Measurements from ENCODE around the gene UVRAG.
"Not testable (repeated sequence)": the region's sequence is repeated elsewhere in the genome, so short reads cannot be mapped to it uniquely, and the experiment has no call there.

Gene UVRAG

GRCh38 chr11:75913984-75914383 is 99.0 kb downstream of the UVRAG start:
- DNase-seq (ENCODE audit: low read depth in 2 of 2, low spot score in 1 of 2) = no peak

DNA sequence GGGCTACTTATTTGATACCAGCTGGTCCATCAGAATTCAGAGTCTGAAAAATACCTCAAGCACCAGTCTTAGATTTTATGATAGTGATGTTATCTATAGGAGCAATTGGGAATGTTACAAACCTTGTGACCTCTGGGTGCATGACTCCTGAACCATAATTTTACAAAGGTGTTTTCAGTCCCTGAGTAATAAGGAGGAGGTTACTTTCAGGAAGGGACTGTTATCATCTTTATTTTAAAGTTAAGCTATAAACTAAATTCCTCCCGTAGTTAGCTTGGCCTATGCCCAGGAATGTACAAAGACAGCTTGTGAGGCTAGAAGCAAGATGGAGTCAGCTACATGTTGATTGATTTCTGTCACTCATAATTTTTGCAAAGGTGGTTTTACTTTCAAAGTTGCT is 101.9 kb downstream of the UVRAG start:
- DNase-seq (ENCODE audit: low read depth in 2 of 2, low spot score in 1 of 2) = no peak

GRCh38 chr11:75918331-75918730 is 103.3 kb downstream of the UVRAG start:
- DNase-seq (ENCODE audit: low read depth in 2 of 2, low spot score in 1 of 2) = no peak

GRCh38 chr11:75919525-75919924 is 104.5 kb downstream of the UVRAG start:
- no peak for DNase-seq (ENCODE audit: low read depth in 2 of 2, low spot score in 1 of 2)

GRCh38 chr11:75920848-75921247 is 105.8 kb downstream of the UVRAG start:
- DNase-seq (ENCODE audit: low read depth in 2 of 2, low spot score in 1 of 2) = no peak

DNA sequence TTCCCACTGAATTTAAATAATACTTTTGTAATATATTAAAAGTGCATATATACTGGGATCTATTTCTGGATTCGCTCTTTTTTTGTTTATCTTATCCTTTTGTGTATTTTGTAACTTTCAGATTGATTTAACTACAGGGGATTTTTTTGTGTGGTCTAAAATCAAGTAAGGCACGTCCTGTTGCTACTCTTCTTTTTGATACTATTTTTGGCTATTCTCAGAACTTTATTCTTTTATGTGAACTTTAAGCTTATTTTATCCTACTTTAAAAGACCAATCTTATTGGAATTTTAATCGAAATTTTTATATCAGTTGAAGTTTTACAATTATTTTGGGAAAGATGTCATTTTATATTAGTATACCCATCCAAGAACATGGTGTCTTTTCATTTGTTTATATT is 106.8 kb downstream of the UVRAG start:
- no peak for DNase-seq (ENCODE audit: low read depth in 2 of 2, low spot score in 1 of 2)

- DNase-seq (ENCODE audit: low read depth in 2 of 2, low spot score in 1 of 2) = no peak
Observed at GRCh38 chr11:75924966-75925784, 110.2 kb downstream of the UVRAG start.

- no peak for DNase-seq (ENCODE audit: low read depth in 2 of 2, low spot score in 1 of 2)
Observed at GRCh38 chr11:75925785-75926164, 110.8 kb downstream of the UVRAG start.

DNA sequence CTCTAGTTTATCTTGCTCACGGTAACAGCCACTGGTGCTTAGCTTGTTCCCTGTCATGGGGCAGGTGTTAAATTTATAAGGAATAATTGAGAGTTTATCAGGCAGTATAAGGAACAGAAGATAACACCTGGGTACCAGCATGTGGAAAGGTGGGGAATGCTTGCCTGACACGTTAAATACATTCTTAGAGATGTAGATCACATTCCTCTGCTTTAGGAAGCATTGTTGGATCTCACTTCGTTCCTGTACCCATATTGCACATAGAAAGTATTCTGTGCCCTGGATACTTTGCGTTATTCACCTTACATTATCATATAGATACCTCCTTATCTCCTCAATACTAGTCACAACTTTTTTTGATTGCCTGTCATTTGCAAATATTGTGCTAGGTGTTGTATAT is 114.7 kb downstream of the UVRAG start:
- no peak for DNase-seq (ENCODE audit: low read depth in 2 of 2, low spot score in 1 of 2)

DNA sequence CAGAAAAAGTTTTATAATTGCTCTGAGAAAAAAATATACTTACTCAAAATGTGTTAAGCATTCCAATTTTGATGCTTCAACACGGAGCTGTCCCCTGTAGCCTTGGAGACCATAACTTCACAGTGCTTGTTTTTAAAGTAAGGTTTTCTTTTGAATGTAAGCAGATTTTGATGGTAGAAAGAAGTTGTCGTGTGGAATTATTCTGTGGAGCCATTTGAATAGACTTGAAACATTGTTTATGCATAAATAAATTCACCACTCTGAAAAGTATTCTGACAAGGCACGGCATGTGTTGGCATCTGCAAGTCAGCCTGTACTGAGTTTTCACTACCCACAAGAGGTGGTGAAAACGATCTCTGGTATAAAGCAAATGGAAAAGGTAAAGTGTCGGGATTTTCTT is 115.5 kb downstream of the UVRAG start:
- DNase-seq (ENCODE audit: low read depth in 2 of 2, low spot score in 1 of 2) = no peak

DNA sequence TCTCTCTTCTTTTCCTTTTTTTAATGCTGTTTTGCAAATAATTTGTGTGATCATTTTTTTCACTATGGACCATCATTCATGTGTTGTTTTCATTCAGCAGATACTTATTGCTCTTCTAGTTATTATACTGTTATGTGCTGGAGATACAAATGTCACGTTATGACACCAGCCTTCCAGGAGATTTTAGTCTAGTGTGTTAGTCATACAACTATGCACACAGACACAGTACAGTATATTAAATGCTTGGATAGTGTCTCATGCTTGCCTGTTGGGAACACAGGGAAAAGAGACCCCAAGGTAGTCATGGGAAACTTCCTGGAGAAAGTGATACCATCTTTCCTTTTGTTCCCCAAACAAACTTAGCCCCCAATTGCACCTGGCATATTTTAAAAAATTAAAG is 116.1 kb downstream of the UVRAG start:
- DNase-seq (ENCODE audit: low read depth in 2 of 2, low spot score in 1 of 2) = no peak

DNA sequence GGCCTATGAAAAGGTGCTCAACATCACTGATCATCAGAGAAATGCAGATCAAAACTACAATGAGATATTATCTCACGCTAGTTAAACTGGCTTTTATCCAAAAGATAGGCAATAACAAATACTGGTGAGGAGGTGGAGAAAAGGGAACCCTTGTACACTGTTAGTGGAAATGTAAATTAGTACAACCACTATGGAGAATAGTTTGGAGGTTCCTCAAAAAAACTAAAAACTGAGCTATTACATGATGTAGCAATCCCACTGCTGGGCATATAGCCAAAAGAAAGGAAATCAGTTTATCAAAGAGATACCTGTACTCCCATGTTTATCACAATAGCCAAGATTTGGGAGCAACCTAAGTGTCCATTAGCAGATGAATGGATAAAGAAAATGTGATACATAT is 118.7 kb downstream of the UVRAG start:
- not testable (repeated sequence) for DNase-seq (ENCODE audit: low read depth in 2 of 2, low spot score in 1 of 2)

DNA sequence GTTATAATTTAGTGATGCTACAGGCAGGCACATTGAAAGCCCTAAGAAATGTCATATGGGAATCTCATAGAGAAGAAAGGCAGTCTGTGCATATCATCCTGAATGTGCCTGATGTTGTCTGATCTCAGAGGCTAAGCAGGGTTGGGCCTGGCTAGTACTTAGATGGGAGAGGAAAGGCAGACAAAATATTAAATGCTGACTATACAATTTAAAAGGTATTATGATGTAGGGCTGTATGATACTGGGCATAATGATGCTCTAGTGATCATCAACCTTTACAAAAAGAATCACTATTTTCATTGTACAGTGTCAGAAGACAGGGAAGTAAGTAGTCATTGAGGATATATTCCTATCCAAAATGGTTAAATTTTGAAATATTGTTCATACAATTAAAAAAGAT is 119.8 kb downstream of the UVRAG start:
- no peak for DNase-seq (ENCODE audit: low read depth in 2 of 2, low spot score in 1 of 2)

- DNase-seq (ENCODE audit: low read depth in 2 of 2, low spot score in 1 of 2) = no peak
Observed at GRCh38 chr11:75938543-75938942, 123.5 kb downstream of the UVRAG start.

DNA sequence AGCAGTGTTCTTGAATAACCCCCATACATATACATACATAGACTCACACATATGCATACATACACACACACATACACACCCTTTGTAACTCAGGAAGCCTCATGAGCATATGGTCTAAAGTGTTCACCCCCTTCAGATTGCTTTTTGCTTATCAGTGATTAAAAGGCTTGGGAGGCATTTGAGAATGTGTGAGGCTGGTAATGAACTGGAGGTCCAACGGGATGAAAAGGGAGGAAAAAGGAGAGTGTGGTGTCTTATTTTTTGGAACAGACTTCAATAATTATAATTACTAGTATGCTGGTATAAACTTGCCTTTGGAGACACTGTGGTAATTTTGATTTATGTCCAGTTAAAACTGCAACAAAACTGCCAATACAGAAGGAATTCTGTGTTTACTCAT is 124.5 kb downstream of the UVRAG start:
- no peak for DNase-seq (ENCODE audit: low read depth in 2 of 2, low spot score in 1 of 2)

DNA sequence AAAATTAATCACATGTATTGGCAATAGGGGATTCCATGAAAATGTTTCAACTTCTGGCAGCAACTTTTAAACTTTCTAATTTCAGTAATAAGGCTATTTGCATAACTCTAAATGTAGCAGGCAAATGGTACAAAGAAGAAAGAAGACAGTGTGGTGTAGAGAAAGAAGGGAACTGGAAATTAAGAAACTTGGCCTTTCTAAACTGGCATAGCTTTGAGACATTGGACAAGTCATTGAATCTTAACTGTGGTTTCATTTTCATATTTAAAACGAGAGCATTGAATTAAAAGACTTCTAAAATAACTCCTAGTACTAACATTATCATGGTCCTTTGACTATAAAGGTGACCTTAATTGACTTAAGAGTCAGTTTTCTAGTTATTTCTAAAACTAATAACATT is 125.0 kb downstream of the UVRAG start:
- no peak for DNase-seq (ENCODE audit: low read depth in 2 of 2, low spot score in 1 of 2)

DNA sequence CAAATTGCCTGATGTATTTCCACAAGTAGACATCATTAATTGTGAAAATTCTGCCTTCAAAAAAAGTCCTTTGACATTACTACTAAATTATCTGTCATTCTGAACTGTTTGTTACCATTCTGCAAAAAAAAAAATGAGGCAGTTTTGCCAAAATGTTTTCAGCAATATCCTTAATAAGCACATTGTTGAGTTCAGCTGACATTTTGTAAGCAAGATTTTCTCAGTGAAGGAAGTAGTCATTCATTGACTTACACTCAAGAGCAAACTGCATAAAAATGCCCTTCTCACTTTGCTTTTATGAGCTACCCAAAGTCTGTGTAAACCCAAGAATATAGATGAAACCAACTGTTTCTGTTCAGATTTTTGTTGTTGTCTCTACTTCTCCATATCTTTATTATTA is 125.9 kb downstream of the UVRAG start:
- DNase-seq (ENCODE audit: low read depth in 2 of 2, low spot score in 1 of 2) = no peak

DNA sequence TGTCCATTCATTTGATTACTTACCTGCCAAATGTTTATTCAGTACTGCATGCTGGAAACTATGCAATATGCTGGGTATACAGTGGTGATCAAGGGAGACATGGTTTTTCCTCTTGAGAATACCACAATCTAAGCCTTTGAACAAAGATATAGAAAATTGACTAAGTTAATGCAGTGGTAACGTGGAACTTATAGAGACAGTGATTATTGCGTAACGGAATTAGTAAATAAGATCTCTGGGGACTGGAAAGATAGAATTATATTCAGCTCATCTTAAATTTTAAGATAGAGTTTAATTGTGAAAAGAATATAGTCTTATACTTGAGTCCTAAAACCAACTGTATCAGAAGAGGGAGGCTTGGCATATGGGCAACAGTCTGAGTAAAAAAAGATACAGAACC is 129.5 kb downstream of the UVRAG start:
- DNase-seq (ENCODE audit: low read depth in 2 of 2, low spot score in 1 of 2) = no peak

DNA sequence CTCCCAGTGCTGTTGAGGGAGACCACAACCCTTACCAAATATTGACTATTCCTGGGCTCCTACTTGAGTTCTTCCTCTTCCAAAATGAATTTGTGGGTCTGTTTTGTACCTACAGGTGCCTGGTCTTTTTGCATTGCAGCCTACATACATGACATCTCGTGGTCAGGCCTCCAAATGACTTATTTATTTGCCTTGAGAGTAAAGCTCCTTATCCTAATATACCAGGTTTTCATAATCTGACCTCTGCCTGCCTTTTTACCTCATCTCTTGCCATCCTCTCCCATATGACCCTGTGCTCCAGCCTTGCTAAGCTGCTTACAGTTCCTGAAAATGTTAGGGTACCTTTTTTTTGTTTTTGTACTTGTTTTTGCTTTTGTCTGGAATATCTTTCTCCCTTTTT is 130.4 kb downstream of the UVRAG start:
- DNase-seq (ENCODE audit: low read depth in 2 of 2, low spot score in 1 of 2) = no peak

- no peak for DNase-seq (ENCODE audit: low read depth in 2 of 2, low spot score in 1 of 2)
Observed at GRCh38 chr11:75945947-75946346, 130.9 kb downstream of the UVRAG start.

GRCh38 chr11:75946531-75947530 is 131.8 kb downstream of the UVRAG start:
- DNase-seq (ENCODE audit: low read depth in 2 of 2, low spot score in 1 of 2) = no peak

DNA sequence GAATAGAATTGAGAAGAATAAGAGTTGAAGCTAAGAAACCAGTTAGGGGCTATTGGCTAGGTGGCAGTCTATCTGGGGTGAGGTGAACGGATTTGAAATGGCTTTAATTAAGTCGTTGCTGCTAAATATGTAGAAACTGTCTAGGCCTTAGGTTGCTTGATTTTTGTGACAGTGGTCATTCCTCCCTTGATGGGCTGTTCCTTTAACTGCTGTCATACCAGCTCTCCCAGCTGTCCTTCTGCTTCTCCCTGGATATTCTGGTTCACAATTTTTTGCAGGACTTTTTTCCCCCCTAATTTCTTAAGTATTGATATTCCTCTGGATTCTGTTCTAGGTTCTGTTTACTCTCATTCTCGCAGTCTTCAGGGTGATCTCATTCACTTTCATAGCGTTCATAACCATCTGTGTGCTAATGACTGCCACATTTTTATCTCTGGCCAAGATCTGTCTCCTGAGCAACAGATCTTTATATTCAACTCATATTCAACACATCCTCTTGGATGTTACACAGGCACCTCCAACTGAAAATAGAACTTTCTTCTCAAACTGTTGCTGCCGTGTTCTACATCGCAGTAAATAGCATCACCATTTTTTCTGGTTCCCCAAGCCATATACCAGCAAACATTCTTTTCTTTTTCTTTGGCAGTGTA is 134.1 kb downstream of the UVRAG start:
- DNase-seq (ENCODE audit: low read depth in 2 of 2, low spot score in 1 of 2) = no peak

Measured in stimulated activated CD8-positive, alpha-beta memory T cell treated with anti-CD3 and anti-CD28 coated beads, Interleukin-4, amount 100 ng/mL, for 4 hours (primary cell).